SK-N-SH treated with all-trans-retinoic acid at 6 μM for 48 hours (cell line): ENCODE data around the gene KRTCAP2.

Source experiments
- CSDC2 ChIP-seq: fragments of 250-450 bp; sonication (Bioruptor Pico); IDR thresholded peaks from 2 replicates; pipeline ENCODE4 v1.5.0; 2020; ENCODE audit warnings: mild to moderate bottlenecking, moderate library complexity
- ISL1 ChIP-seq: fragments of 250-450 bp; sonication (Bioruptor Pico); IDR thresholded peaks from 2 replicates; pipeline ENCODE4 v2.1.2; 2022; ENCODE audit warnings: mild to moderate bottlenecking, moderate library complexity
- OSR1 ChIP-seq: fragments of 250-450 bp; sonication (Bioruptor Pico); IDR thresholded peaks from 2 replicates; pipeline ENCODE4 v1.8.0; 2022; ENCODE audit warnings: moderate library complexity, mild to moderate bottlenecking, inconsistent platforms
- RARB ChIP-seq: fragments of 250-450 bp; sonication (Bioruptor Pico); IDR thresholded peaks from 2 replicates; pipeline ENCODE4 v1.8.0; 2021; ENCODE audit warnings: mild to moderate bottlenecking, moderate library complexity
- TOX ChIP-seq: fragments of 250-450 bp; sonication (Bioruptor Pico); IDR thresholded peaks from 2 replicates; pipeline ENCODE4 v1.8.0; 2021; ENCODE audit warnings: mild to moderate bottlenecking, moderate library complexity, borderline replicate concordance
- ZC3H10 ChIP-seq: fragments of 250-450 bp; sonication (Bioruptor Pico); IDR thresholded peaks from 2 replicates; pipeline ENCODE4 v1.5.1; 2021; ENCODE audit warnings: mild to moderate bottlenecking, moderate library complexity
- ZNF8 ChIP-seq: fragments of 450-650 bp; formaldehyde crosslinking; IDR thresholded peaks from 2 replicates; pipeline ENCODE4 v1.5.0; 2020; ENCODE audit warnings: mild to moderate bottlenecking, moderate library complexity
- TF ChIP-seq, protein P1 (sequence below): fragments of 250-450 bp; sonication (Bioruptor Pico); IDR thresholded peaks from 2 replicates; pipeline ENCODE4 v1.8.0; 2020; ENCODE audit warnings: mild to moderate bottlenecking, moderate library complexity, borderline replicate concordance
- TF ChIP-seq, protein P2 (sequence below): fragments of 250-450 bp; sonication (Bioruptor Pico); IDR thresholded peaks from 2 replicates; pipeline ENCODE4 v1.5.0; 2020; ENCODE audit warnings: mild to moderate bottlenecking, moderate library complexity

DNA sequence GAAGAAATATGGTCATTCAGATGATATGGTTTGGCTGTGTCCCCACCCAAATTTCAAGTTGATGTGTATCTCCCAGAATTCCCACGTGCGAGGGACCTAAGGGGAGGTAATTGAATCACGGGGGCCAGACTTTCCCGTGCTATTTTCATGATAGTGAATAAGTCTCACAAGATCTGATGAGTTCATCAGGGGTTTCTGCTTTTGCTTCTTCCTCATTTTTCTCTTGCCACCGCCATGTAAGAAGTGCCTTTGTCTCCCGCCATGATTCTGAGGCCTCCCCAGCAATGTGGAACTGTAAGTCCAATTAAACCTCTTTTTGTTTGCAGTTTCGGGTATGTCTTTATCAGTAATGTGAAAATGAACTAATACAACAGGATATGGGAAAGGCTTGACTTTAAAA lies 31.4 kb downstream of the KRTCAP2 start:
- TF ChIP-seq CSDC2 (no peak), RARB (CRISPR knock-in tag) (no peak), ZC3H10 (CRISPR knock-in tag) (no peak), ZNF8 (CRISPR knock-in tag) (no peak), OSR1 (CRISPR knock-in tag) (no peak), ISL1 (no peak), TOX (CRISPR knock-in tag) (no peak)
- TF ChIP-seq, protein P1, sequence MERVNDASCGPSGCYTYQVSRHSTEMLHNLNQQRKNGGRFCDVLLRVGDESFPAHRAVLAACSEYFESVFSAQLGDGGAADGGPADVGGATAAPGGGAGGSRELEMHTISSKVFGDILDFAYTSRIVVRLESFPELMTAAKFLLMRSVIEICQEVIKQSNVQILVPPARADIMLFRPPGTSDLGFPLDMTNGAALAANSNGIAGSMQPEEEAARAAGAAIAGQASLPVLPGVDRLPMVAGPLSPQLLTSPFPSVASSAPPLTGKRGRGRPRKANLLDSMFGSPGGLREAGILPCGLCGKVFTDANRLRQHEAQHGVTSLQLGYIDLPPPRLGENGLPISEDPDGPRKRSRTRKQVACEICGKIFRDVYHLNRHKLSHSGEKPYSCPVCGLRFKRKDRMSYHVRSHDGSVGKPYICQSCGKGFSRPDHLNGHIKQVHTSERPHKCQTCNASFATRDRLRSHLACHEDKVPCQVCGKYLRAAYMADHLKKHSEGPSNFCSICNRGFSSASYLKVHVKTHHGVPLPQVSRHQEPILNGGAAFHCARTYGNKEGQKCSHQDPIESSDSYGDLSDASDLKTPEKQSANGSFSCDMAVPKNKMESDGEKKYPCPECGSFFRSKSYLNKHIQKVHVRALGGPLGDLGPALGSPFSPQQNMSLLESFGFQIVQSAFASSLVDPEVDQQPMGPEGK, result no peak
- TF ChIP-seq, protein P2, sequence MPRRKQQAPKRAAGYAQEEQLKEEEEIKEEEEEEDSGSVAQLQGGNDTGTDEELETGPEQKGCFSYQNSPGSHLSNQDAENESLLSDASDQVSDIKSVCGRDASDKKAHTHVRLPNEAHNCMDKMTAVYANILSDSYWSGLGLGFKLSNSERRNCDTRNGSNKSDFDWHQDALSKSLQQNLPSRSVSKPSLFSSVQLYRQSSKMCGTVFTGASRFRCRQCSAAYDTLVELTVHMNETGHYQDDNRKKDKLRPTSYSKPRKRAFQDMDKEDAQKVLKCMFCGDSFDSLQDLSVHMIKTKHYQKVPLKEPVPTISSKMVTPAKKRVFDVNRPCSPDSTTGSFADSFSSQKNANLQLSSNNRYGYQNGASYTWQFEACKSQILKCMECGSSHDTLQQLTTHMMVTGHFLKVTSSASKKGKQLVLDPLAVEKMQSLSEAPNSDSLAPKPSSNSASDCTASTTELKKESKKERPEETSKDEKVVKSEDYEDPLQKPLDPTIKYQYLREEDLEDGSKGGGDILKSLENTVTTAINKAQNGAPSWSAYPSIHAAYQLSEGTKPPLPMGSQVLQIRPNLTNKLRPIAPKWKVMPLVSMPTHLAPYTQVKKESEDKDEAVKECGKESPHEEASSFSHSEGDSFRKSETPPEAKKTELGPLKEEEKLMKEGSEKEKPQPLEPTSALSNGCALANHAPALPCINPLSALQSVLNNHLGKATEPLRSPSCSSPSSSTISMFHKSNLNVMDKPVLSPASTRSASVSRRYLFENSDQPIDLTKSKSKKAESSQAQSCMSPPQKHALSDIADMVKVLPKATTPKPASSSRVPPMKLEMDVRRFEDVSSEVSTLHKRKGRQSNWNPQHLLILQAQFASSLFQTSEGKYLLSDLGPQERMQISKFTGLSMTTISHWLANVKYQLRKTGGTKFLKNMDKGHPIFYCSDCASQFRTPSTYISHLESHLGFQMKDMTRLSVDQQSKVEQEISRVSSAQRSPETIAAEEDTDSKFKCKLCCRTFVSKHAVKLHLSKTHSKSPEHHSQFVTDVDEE (CRISPR knock-in tag), result no peak
